ENCODE data around the gene CCAR1. TPM values are rescaled to one million over a fixed set of nuclear protein-coding genes. Genes with fewer than 3 reads are reported as not detected.

CCAR1 gene
- total RNA-seq, 1 experiment from 2014 or later = 103 TPM

DNA sequence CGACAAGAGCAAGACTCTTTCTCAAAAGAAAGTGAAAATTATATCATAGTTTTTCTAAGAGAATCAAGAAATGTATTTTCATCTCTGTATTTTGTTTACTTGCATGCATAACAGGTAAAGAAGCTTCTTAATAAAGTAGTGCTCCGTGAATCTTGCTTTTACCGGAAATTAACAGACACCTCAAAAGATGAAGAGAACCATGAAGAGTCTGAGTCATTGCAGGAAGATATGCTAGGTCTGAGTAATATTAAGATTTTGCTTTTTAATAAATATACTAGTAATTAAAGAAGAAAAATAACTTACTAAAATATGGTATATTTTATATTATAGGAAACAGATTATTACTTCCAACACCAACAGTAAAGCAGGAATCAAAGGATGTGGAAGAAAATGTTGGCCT, 66.8 kb downstream of the CCAR1 start:
- intact Hi-C loops (cut with micrococcal nuclease) = no loop called here
- no peaks in the 10 kb centered on the region for H3K4me1 Mint-ChIP-seq (ENCODE audit: insufficient read depth, unreplicated experiment)
- ChIA-PET CTCF (interaction anchor here (1.5 kb wide), 1 partner anchor 9 kb away, joined by 4 read pairs; no protein-coding TSS in a partner anchor), POLR2A (interaction anchor here (0.9 kb wide), 1 partner anchor 113 kb away, joined by 4 read pairs; no protein-coding TSS in a partner anchor)
- DNase-seq (ENCODE audit: unreplicated experiment) = no peak
- TF ChIP-seq, protein P1, sequence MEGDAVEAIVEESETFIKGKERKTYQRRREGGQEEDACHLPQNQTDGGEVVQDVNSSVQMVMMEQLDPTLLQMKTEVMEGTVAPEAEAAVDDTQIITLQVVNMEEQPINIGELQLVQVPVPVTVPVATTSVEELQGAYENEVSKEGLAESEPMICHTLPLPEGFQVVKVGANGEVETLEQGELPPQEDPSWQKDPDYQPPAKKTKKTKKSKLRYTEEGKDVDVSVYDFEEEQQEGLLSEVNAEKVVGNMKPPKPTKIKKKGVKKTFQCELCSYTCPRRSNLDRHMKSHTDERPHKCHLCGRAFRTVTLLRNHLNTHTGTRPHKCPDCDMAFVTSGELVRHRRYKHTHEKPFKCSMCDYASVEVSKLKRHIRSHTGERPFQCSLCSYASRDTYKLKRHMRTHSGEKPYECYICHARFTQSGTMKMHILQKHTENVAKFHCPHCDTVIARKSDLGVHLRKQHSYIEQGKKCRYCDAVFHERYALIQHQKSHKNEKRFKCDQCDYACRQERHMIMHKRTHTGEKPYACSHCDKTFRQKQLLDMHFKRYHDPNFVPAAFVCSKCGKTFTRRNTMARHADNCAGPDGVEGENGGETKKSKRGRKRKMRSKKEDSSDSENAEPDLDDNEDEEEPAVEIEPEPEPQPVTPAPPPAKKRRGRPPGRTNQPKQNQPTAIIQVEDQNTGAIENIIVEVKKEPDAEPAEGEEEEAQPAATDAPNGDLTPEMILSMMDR (IDR thresholded peaks at IDR 0.05; ENCODE audit: unreplicated experiment) = no peak
- no peaks in the 10 kb centered on the region for H3K27me3 Mint-ChIP-seq (ENCODE audit: insufficient read depth, unreplicated experiment)
- no peaks in the 10 kb centered on the region for H3K9me3 Mint-ChIP-seq (ENCODE audit: unreplicated experiment)
- BruUV-seq (replicated peaks) = no TSS peak
- H3K27ac Mint-ChIP-seq (ENCODE audit: low read depth, unreplicated experiment) = no peak overlapping the region
- H3K4me3 Mint-ChIP-seq (ENCODE audit: unreplicated experiment) = no peak overlapping the region
- peaks cover 98% of the 10 kb centered on the region for H3K36me3 Mint-ChIP-seq (ENCODE audit: insufficient read depth, unreplicated experiment)

DNA sequence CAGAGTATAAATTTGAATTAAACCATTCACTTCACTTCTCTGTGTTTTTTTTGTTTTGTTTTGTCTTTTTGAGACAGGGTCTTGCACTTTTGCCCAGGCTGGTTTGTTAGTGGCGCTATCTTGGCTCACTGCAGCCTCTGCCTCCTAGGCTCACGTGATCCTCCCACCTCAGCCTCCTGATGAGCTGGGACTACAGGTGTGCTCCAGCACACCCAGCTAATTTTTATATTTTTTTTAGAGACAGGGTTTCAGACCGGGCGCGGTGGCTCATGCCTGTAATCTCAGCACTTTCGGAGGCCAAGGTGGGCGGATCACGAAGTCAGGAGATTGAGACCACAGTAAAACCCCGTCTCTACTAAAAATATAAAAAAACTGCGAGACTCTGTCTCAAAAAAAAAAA, 69.4 kb downstream of the CCAR1 start:
- ChIA-PET CTCF (interaction anchor here (0.7 kb wide), 1 partner anchor 9 kb away, joined by 3 read pairs; no protein-coding TSS in a partner anchor), POLR2A (interaction anchor here (0.7 kb wide), 1 partner anchor 167 kb away, joined by 3 read pairs; no protein-coding TSS in a partner anchor)
- intact Hi-C loops (cut with micrococcal nuclease) = no loop called here
- peaks cover 98% of the 10 kb centered on the region for H3K36me3 Mint-ChIP-seq (ENCODE audit: insufficient read depth, unreplicated experiment)
- TF ChIP-seq, protein P1 (IDR thresholded peaks at IDR 0.05; ENCODE audit: unreplicated experiment) = no peak
- BruUV-seq (replicated peaks) = no TSS peak
- no peak overlapping the region for H3K4me3 Mint-ChIP-seq (ENCODE audit: unreplicated experiment)
- H3K27me3 Mint-ChIP-seq (ENCODE audit: insufficient read depth, unreplicated experiment) = no peaks in the 10 kb centered on the region
- H3K9me3 Mint-ChIP-seq (ENCODE audit: unreplicated experiment) = no peaks in the 10 kb centered on the region
- H3K27ac Mint-ChIP-seq (ENCODE audit: low read depth, unreplicated experiment) = no peak overlapping the region
- no peaks in the 10 kb centered on the region for H3K4me1 Mint-ChIP-seq (ENCODE audit: insufficient read depth, unreplicated experiment)
- DNase-seq (ENCODE audit: unreplicated experiment) = no peak

DNA sequence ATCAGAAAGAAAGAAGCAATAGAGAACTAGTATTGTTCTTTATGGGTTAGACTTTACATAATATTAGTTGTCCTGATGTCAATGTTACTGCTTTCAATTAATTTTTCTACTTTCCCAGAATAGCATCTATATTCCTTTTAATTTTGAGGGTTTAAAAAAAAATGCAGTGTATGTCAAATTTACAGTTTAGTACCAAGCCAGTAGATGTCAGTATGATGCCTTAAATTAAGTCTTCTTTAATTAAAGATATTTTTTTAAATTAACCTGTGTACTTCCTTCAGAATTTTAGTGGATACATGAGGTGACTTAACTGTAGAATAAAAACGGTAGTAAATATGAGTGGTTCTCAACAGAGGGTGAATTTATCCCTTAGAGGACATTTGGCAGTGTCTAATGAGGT, 71.1 kb downstream of the CCAR1 start:
- Mint-ChIP-seq H3K4me1 (ENCODE audit: insufficient read depth, unreplicated experiment) (no peaks in the 10 kb centered on the region), H3K27me3 (ENCODE audit: insufficient read depth, unreplicated experiment) (no peaks in the 10 kb centered on the region), H3K36me3 (ENCODE audit: insufficient read depth, unreplicated experiment) (peaks cover 87% of the 10 kb centered on the region), H3K9me3 (ENCODE audit: unreplicated experiment) (no peaks in the 10 kb centered on the region), H3K4me3 (ENCODE audit: unreplicated experiment) (no peak overlapping the region), H3K27ac (ENCODE audit: low read depth, unreplicated experiment) (no peak overlapping the region)
- POLR2A ChIA-PET = no interaction called here
- intact Hi-C loops (cut with micrococcal nuclease) = loop anchor here (1.0 kb wide), 1 partner anchor 105 kb away; no protein-coding TSS in a partner anchor
- no peak for DNase-seq (ENCODE audit: unreplicated experiment)
- no TSS peak for BruUV-seq (replicated peaks)
- TF ChIP-seq, protein P1 (IDR thresholded peaks at IDR 0.05; ENCODE audit: unreplicated experiment) = no peak
- CTCF ChIA-PET = interaction anchor here (0.6 to 0.9 kb wide), 4 partner anchors 16 to 296 kb away, joined by 3 to 8 read pairs (median 4); no protein-coding TSS in a partner anchor

DNA sequence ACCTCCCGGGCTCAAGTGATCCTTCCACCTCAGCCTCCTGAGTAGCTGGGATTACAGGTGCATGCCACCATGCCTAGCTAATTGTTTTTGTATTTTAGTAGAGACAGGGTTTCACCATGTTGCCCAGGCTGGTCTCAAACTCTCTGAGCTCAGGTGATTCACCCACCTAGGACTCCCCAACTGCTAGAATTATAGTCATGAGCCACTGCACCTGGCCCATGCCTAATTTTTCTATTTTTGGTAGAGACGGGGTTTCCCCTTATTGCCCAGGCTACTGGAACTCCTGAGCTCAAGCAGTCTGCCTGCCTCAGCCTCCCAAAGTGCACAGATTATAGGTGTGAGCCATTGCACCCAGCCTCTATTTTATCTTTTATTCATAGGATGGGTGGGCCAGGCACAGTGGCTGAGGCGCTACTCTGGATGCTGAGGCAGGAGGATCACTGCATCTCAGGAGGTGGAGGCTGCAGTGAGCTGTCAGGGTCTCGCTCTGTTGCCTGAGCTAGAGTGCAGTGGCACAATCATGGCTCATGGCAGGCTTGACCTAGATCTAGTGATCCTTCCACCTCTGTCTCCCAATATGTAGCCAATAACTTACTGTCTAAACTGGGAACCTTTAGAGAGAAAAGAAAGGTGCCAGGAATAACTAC, 75.0 kb downstream of the CCAR1 start:
- no TSS peak for BruUV-seq (replicated peaks)
- TF ChIP-seq, protein P1 (IDR thresholded peaks at IDR 0.05; ENCODE audit: unreplicated experiment) = no peak
- Mint-ChIP-seq H3K4me1 (ENCODE audit: insufficient read depth, unreplicated experiment) (no peaks in the 10 kb centered on the region), H3K27ac (ENCODE audit: low read depth, unreplicated experiment) (no peak overlapping the region), H3K27me3 (ENCODE audit: insufficient read depth, unreplicated experiment) (no peaks in the 10 kb centered on the region), H3K36me3 (ENCODE audit: insufficient read depth, unreplicated experiment) (peaks cover 61% of the 10 kb centered on the region), H3K9me3 (ENCODE audit: unreplicated experiment) (no peaks in the 10 kb centered on the region), H3K4me3 (ENCODE audit: unreplicated experiment) (no peak overlapping the region)
- intact Hi-C loops (cut with micrococcal nuclease) = no loop called here
- DNase-seq (ENCODE audit: unreplicated experiment) = no peak
- CTCF ChIA-PET = interaction anchor here (0.6 to 1.1 kb wide), 3 partner anchors 9 to 101 kb away, joined by 3 to 5 read pairs (median 4); no protein-coding TSS in a partner anchor
- POLR2A ChIA-PET = interaction anchor here (0.6 to 1.7 kb wide), 3 partner anchors 25 to 104 kb away, joined by 3 to 8 read pairs (median 3); partner anchors contain the start of gene DDX50

Data from MCF 10A (cell line).